K562 (cell line): ENCODE results near the gene CNOT4. TPM values are rescaled to one million over a fixed set of nuclear protein-coding genes. Genes with fewer than 3 reads are reported as not detected.

Experiments used
- ATF3 ChIP-seq, 2 experiments: fragments of 450-650 bp in 1 of 2; sonication (generic) in 1 of 2; formaldehyde crosslinking in 1 of 2; IDR thresholded peaks in 1 of 2; conservative IDR thresholded peaks in 1 of 2; 2 replicates each; pipeline versions ENCODE4 v1.6.1 to v1.8.1; 2016 to 2023; ENCODE audit warnings: mild to moderate bottlenecking in 2 of 2, moderate library complexity in 2 of 2, inconsistent platforms in 1 of 2, missing genetic modification reagents in 1 of 2
- C11orf30 ChIP-seq: fragments of 450-650 bp; IDR thresholded peaks from 2 replicates; pipeline ENCODE4 v1.6.1; 2016; ENCODE audit warnings: low read depth, mild to moderate bottlenecking
- CHD1 ChIP-seq: fragments of 200-600 bp; sonication (generic); IDR thresholded peaks from one replicate; pipeline ENCODE4 v1.6.1; 2012; ENCODE audit warnings: mild to moderate bottlenecking, moderate library complexity, low read length, inconsistent platforms
- ELF4 ChIP-seq: fragments of 450-650 bp; formaldehyde crosslinking; IDR thresholded peaks from 2 replicates; pipeline ENCODE4 v1.4.0; 2022; ENCODE audit warnings: missing genetic modification characterization
- FOXA3 ChIP-seq, 2 experiments: fragments of 450-650 bp in 1 of 2; sonication (generic) in 1 of 2; formaldehyde crosslinking; IDR thresholded peaks in 1 of 2; conservative IDR thresholded peaks in 1 of 2; 2 replicates each; pipeline versions ENCODE4 v1.4.0 to v1.8.0; 2020 to 2022; ENCODE audit warnings: mild to moderate bottlenecking in 2 of 2, missing genetic modification reagents in 1 of 2
- HDAC2 ChIP-seq: fragments of 450-650 bp; IDR thresholded peaks from 2 replicates; pipeline ENCODE4 v1.6.1; 2016; ENCODE audit warnings: mild to moderate bottlenecking
- HEY1 ChIP-seq: fragments of 250-450 bp; sonication (Bioruptor Pico); IDR thresholded peaks from 2 replicates; pipeline ENCODE4 v1.5.0; 2020; ENCODE audit warnings: mild to moderate bottlenecking, moderate library complexity, borderline replicate concordance
- HMG20B ChIP-seq: fragments of 250-450 bp; sonication (Bioruptor Pico); IDR thresholded peaks from 2 replicates; pipeline ENCODE4 v1.5.0; 2021; ENCODE audit warnings: mild to moderate bottlenecking
- JUND ChIP-seq, 2 experiments: IDR thresholded peaks; 2 replicates in 1 of 2; 3 replicates in 1 of 2; pipeline ENCODE4 v1.6.1; 2011; ENCODE audit warnings: borderline replicate concordance in 2 of 2, low read depth in 2 of 2, low read length in 2 of 2, improper control_type of control experiment in 1 of 2, missing biosample characterization in 1 of 2, missing genetic modification characterization in 1 of 2, missing genetic modification reagents in 1 of 2
- NCOR1 ChIP-seq: fragments of 450-650 bp; IDR thresholded peaks from 2 replicates; pipeline ENCODE4 v1.6.1; 2016; ENCODE audit warnings: mild to moderate bottlenecking, moderate library complexity
- NFIC ChIP-seq: fragments of 450-650 bp; IDR thresholded peaks from 2 replicates; pipeline ENCODE4 v1.6.1; 2017; ENCODE audit warnings: mild to moderate bottlenecking, inconsistent platforms
- POLR2A ChIP-seq: fragments of 450-650 bp; conservative IDR thresholded peaks from 2 replicates; pipeline ENCODE4 v1.6.1; 2016
- RFX7 ChIP-seq: fragments of 250-450 bp; sonication (Bioruptor Pico); IDR thresholded peaks from 2 replicates; pipeline ENCODE4 v1.5.1; 2021; ENCODE audit warnings: mild to moderate bottlenecking
- SETDB1 ChIP-seq: IDR thresholded peaks from one replicate; pipeline ENCODE4 v1.6.1; 2012; ENCODE audit warnings: low read length, control low read depth, inconsistent platforms
- SMARCA4 ChIP-seq: fragments of 450-650 bp; IDR thresholded peaks from 2 replicates; pipeline ENCODE4 v1.6.1; 2016
- STAT5A ChIP-seq: IDR thresholded peaks from 2 replicates; pipeline ENCODE4 v1.6.1; 2012; ENCODE audit warnings: low read length, inconsistent platforms, borderline replicate concordance
- TRIM24 ChIP-seq, 2 experiments: fragments of 450-650 bp; IDR thresholded peaks; 2 replicates each; pipeline ENCODE4 v1.6.1; 2016
- TRIM25 ChIP-seq: fragments of 450-650 bp; IDR thresholded peaks from 2 replicates; pipeline ENCODE4 v1.7.0; 2016; ENCODE audit warnings: borderline replicate concordance
- ZKSCAN3 ChIP-seq: fragments of 250-450 bp; sonication (Bioruptor Pico); IDR thresholded peaks from 2 replicates; pipeline ENCODE4 v1.4.0; 2020
- ZNF174 ChIP-seq: fragments of 250-450 bp; sonication (Bioruptor Pico); IDR thresholded peaks from 2 replicates; pipeline ENCODE4 v1.4.0; 2020; ENCODE audit warnings: mild to moderate bottlenecking
- ZNF212 ChIP-seq: fragments of 450-650 bp; formaldehyde crosslinking; IDR thresholded peaks from 2 replicates; pipeline ENCODE4 v1.4.0; 2020; ENCODE audit warnings: mild to moderate bottlenecking
- ZNF644 ChIP-seq: fragments of 200-800 bp; sonication (Bioruptor generic); IDR thresholded peaks from 2 replicates; pipeline ENCODE4 v1.6.1; 2016; ENCODE audit warnings: low read depth, missing genetic modification characterization, missing compliant biosample characterization
- ZSCAN32 ChIP-seq: fragments of 450-650 bp; formaldehyde crosslinking; IDR thresholded peaks from 2 replicates; pipeline ENCODE4 v1.4.0; 2020; ENCODE audit warnings: mild to moderate bottlenecking, moderate library complexity
- polyA plus RNA-seq, 8 experiments: library from polyadenylated mRNA; depleted of rRNA in 4 of 8; stranded (reverse) in 5 of 8; unstranded in 3 of 8; fragments of >200 nt; fragmentation: Nextera tagmentation in 2 of 8; fragmentation: Illumina TruSeq in 1 of 8; extraction: Ambion mirVana in 2 of 8; extraction: Trizol in 1 of 8; gene quantifications; 2 replicates each; pipeline versions ENCODE4 v1.2.1 to v1.2.3, GENCODE V29; 2011 to 2014; ENCODE audit warnings: inconsistent platforms in 1 of 8, missing spikeins in 1 of 8
- total RNA-seq, 7 experiments: library from RNA; depleted of rRNA in 6 of 7; stranded (reverse); fragments of >200 nt in 6 of 7; fragmentation: Illumina TruSeq in 2 of 7; extraction: Trizol in 2 of 7; gene quantifications; 2 replicates each; pipeline versions ENCODE4 v1.2.1 to v1.2.3, GENCODE V29; 2011 to 2021; ENCODE audit warnings: low replicate concordance in 1 of 7
- TF ChIP-seq, protein P1 (sequence below): fragments of 450-650 bp; IDR thresholded peaks from 2 replicates; pipeline ENCODE4 v1.6.1; 2017; ENCODE audit warnings: mild to moderate bottlenecking, moderate library complexity

Gene CNOT4
- total and polyA plus RNA-seq, 9 of the 15 experiments (the other 6 are each of a cell fraction or from before 2014, with no cell fraction given) = 8.6 to 24.1 (median 15.4) TPM

- TF ChIP-seq STAT5A (peak; percentile 82), JUND (IDR thresholded peaks at IDR 0.05; ENCODE audit: borderline replicate concordance, low read depth, low read length) (0 out of 2 replicates have a peak, but pooled peaks have one; percentile 26), JUND (tag; IDR thresholded peaks at IDR 0.05; ENCODE audit: borderline replicate concordance, low read depth, low read length) (peak; percentile 55; the same call in 2 of the 3 replicates), HMG20B (CRISPR knock-in tag) (no peak), HDAC2 (peak; percentile 88), SETDB1 (no peak), ATF3 (IDR thresholded peaks at IDR 0.05) (no peak), ATF3 (CRISPR knock-in tag; conservative IDR thresholded peaks at IDR 0.05) (0 out of 2 replicates have a peak, but pooled peaks have one; percentile 24), ZKSCAN3 (CRISPR knock-in tag) (no peak), CHD1 (no peak), HEY1 (no peak), FOXA3 (CRISPR knock-in tag; conservative IDR thresholded peaks at IDR 0.05 in 1 of 2, IDR thresholded peaks at IDR 0.05 in 1 of 2) (peak in 1 of 2 experiments; percentile 43; a peak in 1 of 4 replicates), ZNF212 (CRISPR knock-in tag) (no peak), NCOR1 (peak; percentile 77), ELF4 (0 out of 2 replicates have a peak, but pooled peaks have one; percentile 60), ZNF644 (0 out of 2 replicates have a peak, but pooled peaks have one; percentile 57), ZNF174 (0 out of 2 replicates have a peak, but pooled peaks have one; percentile 34), TRIM25 (no peak), TRIM24 (IDR thresholded peaks at IDR 0.05) (peak in 1 of 2 experiments; percentile 60; a peak in 1 of 4 replicates), ZSCAN32 (CRISPR knock-in tag) (no peak), C11orf30 (0 out of 2 replicates have a peak, but pooled peaks have one; percentile 5), NFIC (peak; percentile 50; the same call in 1 of the 2 replicates), POLR2A (no peak), RFX7 (CRISPR knock-in tag) (no peak), SMARCA4 (peak; percentile 81)
- TF ChIP-seq, protein P1, sequence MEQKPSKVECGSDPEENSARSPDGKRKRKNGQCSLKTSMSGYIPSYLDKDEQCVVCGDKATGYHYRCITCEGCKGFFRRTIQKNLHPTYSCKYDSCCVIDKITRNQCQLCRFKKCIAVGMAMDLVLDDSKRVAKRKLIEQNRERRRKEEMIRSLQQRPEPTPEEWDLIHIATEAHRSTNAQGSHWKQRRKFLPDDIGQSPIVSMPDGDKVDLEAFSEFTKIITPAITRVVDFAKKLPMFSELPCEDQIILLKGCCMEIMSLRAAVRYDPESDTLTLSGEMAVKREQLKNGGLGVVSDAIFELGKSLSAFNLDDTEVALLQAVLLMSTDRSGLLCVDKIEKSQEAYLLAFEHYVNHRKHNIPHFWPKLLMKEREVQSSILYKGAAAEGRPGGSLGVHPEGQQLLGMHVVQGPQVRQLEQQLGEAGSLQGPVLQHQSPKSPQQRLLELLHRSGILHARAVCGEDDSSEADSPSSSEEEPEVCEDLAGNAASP = peak; percentile 19; the same call in 1 of the 2 replicates
Observed at GRCh38 chr7:135409845-135410542, 99.9 kb downstream of the CNOT4 start (continued).
